GM19468 (cell line): Measurements from ENCODE around the gene RNF41.
"Not testable (repeated sequence)": the region's sequence is repeated elsewhere in the genome, so short reads cannot be mapped to it uniquely, and the experiment has no call there.

Source experiments
- ATAC-seq: cut with Tn5 transposase; IDR thresholded peaks from one replicate; pipeline ENCODE4 v1.9.1; 2021; ENCODE audit warnings: mild to moderate bottlenecking, moderate library complexity, moderate number of reproducible peaks; ENCODE audit not compliant: unreplicated experiment; ENCODE audit errors: extremely low read depth

RNF41 gene

DNA sequence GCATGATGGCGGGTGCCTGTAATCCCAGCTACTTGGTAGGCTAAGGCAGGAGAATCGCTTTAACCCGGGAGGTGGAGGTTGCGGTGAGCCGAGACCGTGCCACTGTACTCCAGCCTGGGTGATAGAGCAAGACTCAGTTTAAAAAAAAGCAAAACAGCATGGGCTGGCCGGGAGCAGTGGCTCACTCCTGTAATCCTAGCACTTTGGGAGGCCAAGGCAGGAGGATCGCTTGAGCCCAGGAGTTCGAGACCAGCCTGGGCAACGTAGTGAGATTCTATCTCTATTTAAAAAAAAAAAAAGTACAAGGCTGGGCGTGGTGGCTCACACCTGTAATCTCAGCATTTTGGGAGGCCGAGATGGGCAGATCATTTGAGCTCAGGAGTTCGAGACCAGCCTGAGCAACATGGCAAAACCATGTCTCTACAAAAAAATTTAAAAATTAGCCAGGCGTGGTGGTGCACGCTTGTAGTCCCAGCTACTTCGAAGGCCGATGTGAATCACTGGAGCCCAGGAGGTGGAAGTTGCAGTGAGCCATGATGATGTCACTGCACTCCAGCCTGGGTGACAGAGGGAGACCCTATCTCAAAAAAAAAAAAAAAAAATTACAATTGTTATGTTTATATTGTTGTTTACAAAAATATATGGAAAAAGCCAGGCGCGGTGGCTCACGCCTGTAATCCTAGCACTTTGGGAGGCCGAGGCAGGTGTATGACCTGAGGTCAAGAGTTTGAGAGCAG is 65.1 kb downstream of the RNF41 start:
- ATAC-seq: not testable (repeated sequence)

GRCh38 chr12:56155256-56155845 is 66.4 kb downstream of the RNF41 start:
- ATAC-seq: no peak

GRCh38 chr12:56154818-56155217 is 66.9 kb downstream of the RNF41 start:
- no peak for ATAC-seq

DNA sequence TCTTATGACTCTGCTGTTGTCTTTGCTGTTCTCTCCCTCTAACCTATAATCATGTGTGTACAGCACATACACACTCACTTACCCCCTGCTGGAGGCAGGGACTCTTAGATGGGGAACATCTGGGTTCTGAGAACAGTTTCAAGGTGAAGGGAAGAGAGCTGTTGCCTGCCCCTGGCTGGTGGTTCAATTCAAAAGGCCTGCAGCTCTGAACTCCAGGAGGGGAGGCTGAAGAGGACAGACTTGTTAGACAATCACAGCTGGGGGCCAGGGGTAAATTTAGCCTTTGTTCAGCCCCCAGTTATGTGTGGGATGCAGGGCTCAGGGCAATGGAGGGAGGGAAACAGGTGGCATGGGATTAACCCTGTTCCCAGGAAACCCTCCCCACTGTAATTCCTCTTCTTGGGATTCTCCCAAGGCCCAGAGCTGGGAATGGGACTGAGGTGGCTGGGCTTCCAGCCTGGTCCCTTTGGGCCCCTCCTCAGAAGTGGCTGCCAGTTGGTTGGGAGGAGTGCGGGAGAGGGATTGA is 67.4 kb downstream of the RNF41 start:
- no peak for ATAC-seq

DNA sequence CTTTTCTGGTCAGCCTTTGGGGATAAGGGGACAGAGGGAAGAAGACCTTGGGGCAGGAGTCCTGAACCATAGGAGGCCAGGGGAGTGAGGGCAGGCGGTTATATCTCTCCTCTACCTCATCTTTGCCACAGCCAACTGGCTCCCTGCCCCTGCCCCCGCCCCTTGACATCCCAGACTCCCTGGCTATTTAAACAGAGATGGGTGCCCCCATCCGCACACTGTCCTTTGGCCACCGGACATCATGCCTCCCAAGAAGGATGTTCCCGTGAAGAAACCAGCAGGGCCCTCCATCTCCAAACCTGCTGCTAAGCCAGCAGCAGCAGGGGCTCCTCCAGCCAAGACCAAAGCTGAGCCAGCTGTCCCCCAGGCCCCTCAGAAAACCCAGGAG is 68.0 kb downstream of the RNF41 start:
- ATAC-seq: no peak

- no peak for ATAC-seq
These were observed 68.7 kb downstream of the RNF41 start for GRCh38 chr12:56152756-56153677.
